Glomerular visceral epithelial cell (primary cell): ENCODE measurements around the gene DNM3.

ENCODE experiments used
- DNase-seq: peaks from one replicate; pipeline ENCODE4 v3.0.0-alpha.2; 2016; ENCODE audit errors: extremely low spot score

Gene DNM3

DNA sequence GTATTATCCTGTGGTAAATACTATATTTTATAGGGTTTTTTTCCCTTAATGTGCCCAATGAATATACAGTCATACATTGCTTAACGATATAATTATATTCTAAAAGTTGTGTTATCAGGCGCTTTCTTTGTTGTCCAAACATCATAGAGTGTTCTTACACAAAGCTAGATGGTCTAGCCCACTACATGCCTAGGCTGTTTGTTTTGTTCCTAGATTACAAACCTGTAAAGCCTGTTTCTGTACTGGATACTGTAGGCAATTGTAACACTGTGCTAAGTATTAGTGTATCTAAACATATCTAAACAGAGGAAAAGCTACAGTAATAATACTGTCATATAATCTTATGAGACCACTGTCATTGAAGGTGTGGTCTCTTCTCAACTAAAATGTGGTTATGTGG, 336.6 kb downstream of the DNM3 start:
- DNase-seq: no peak

DNA sequence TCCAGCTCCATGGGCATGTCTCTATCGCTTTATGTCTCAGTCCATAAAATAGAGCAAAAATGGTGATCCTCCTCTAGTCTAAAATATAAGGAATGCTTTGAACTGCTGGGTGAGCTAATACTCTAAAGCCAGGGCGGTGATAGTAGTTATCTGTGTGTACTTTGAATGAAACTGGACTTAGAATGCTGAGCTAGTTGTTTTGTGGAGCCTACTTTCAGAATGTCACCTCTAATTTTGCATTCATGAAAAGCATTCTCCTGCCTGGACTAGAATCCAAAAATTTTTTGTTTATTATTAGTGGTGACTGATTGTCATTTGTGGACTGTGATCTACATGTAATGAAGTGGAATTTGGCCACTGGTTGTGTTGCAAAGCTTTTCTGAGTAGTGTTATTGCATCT, 337.6 kb downstream of the DNM3 start:
- DNase-seq: no peak

DNA sequence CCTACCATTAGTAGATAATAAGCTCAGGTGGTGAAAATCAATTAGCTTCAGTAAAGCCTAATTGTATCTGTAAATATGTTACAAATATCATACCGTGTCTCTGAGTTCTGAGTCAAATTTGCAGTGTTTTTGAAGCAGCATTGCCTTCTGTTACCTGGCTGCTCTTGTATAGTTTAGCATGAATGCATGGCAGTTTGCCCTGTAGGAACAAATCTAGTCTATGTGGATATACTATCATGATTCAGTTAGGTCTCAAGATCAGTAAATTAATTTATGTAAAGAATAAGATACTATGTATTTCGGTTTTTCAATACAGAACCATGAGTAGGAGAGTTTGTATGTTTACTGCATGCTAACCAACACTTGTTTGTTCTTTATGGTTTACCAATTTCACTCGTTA, 338.6 kb downstream of the DNM3 start:
- no peak for DNase-seq

DNA sequence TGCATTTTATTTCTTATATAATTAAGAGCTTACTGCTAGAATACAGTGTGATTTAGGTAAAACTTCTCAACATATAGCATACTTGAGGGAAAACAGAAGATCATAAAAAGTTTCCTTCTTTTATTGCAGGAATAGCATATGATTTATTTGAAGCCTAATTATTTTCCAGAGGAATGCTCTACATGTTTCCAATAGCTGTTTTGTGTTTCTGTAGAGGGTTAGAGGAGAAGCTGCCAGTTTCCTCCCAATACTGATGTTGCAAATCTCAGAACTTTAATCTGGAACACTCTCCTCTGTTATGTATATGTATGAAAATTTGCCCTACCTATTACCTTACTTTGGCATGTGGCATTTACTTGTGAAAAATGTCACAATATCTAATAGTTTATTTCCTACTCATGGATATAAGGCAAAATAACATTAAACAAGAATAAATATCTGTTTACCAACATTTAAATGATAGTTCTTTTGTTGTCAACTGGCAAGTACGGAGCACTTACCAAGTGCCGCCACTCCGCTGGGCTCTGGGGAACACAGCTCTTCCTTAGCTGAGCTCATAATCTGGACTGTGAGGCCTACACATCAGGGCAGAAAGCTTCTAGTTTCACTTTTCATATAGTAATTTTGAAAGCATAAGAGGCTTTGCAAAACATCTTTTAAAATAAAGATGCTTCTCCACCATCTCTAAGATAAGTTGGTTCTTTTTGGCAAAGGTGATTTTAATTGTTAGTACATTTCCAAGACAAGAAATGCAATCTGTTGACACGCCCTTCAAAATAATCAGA, 339.4 kb downstream of the DNM3 start:
- DNase-seq: no peak

DNA sequence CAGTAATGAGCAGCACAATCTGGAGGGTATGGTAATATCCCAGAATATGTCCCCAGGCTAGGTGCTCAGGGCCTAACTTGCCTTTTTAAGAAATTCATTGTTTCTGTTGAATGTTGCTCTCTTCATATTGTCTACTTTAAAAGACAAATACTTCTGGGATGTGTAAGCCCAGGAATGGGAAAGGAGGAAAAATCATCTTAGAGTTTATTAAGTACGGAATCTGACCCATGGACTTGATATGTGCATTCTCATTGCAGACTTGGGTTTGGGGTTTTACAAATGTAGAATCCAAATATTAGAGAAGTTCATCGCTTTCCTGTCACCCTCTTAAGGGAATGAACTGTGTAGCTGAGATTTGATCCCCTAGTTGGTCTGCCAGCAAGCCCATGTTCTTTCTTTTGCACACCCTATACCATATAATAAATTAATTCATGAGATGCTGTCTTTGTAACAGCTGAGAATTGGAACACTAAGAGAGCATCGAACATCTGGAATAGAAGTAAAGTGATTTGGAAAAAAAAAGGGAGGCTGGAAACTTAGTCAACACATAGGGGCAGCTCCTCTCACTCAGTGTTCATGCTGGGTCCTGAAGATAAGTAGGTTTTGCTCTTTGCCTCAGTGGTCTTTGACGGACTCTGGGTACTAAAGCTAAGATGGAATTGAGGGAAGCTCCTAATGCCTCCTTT, 343.4 kb downstream of the DNM3 start:
- DNase-seq: no peak

DNA sequence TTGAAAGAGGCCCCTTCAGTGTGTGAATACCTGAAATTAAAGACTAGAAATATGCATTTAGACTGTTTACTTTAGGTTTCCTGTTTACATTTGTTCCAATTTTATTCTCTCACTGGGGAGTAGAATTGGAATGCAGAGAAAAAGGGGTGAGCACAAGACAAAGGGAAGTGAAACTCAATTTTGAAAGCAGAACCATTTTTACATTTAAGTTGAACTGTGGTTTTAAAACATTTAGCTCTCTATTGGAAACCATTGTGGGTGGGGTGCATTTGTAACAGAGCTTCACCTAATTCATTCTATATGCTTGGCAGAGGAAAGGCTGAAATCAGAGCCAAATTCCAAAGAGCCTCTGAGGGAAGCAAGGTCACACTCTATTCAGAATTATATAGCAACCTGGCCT, 343.9 kb downstream of the DNM3 start:
- DNase-seq: no peak

DNA sequence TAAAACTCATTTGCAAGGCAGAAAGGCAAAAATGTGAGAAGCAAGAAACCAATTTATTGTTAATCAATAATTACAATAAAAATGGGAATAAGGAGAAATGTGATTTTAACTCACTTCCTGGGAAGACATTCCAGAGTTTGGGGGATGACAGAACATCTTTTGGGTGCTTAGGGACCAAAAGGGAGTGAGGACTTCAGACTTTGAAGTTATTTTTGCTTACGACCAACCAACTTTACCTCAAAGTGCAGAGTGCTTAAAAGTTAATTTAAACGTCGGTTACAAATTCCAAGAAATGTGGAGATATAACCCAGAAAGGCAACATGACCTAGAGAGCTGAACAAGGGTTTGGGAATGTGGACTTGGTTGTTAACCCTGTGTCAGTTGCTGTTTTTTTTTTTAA, 344.7 kb downstream of the DNM3 start:
- no peak for DNase-seq

DNA sequence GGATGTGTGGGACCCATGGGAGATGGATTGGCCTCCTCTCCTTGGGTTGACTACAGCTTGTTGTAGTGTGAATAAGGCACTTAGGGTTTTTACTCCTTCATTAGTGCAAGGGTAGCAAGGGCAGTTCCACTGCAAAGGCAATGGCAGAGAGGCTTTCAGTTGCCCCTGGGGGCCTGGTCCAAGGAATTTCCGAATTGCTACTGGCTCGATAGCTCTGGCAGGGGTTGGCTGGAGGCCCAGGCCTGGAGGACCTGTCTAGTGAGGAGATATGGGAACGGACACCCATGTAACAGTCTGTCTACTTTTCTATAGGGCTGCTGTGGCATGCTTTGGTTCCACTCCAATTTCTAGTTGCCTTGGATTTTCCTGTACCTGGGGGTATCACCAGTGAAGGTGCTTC, 360.3 kb downstream of the DNM3 start:
- no peak for DNase-seq

DNA sequence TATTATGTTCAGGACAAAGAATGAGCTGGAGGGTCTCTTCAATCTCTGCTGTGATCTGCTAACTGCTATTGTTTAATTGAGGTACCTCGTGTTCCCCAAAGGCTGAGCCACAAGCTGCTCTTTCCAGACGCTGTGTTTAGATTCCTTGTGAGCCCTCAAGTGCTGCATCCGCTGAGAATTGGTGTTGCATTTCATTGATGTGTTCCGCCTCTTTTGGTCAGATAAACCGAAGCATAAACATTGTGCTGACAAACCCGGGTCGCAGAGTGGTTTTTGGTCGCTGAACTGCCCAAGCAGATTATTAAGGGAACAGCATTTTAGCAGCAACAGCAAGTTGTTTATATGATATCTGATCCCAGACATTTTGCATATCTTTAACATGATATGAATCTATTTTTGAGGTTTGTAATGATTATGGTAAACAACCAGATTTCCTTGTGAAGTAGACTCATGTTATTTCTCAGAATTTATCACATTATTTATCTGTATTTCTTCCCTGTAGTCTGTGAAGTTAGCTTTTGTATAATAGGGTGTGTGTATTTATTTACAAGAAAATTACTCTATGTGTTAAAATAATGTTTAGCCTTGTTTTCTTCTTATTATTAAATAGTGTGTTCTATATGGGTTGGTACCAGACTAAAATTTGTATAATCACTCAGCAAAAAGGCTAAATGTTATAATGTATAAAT, 362.0 kb downstream of the DNM3 start:
- DNase-seq: no peak

DNA sequence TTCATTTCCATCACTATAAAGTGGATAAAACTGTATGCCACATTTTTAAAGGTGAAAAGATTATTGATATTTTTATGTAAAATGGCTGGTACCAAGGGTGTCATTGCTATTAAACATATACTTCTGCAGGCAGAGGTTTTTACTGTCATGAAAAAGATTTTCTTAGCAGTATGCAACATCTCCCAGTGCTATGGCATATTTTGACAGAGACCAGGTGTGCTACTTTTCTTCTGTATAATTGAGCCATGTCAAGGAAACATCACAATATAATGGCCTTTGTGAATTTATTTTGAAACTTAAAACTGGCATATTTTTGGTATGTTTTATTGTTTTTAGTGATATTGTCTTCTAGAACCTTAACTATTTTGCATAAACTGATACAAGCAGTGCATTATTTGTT, 362.6 kb downstream of the DNM3 start:
- DNase-seq: no peak

DNA sequence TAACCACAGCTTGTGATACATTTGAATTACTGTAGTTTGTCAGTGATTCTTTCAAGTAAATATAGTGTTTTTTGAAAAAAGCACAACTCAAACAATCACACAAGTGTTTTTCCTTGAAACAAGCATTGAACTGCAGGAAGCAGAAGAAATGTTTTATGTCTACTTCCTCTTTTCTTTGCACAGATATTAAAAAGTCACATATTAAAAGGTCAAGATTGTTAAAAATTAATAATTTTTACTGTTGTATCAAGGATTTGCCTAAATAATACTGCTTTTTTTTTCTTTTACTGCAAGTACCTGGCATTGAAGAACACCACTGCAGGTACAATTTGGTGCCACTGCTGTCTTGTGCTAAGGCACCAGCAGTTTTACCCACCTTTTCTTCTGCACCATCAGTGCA, 365.0 kb downstream of the DNM3 start:
- DNase-seq: no peak

DNA sequence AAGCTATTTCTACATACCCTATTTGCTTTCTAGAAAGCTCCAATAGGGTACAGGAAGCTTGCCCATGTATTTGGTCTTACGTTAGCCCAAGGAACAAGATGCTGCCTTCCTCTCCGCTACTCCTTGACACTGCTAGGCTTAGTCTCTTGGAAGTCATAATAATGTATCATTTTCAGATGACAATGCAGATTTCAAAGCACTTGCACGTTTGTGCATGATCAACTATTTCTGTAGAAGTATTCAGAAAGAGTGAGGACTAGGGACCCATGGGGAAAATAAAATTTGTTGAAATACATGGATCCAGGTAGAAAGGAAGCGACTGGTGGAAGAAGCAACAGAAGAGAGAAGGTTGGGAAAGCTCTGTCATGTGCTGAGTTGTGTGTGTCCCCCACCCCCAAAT, 367.3 kb downstream of the DNM3 start:
- no peak for DNase-seq

DNA sequence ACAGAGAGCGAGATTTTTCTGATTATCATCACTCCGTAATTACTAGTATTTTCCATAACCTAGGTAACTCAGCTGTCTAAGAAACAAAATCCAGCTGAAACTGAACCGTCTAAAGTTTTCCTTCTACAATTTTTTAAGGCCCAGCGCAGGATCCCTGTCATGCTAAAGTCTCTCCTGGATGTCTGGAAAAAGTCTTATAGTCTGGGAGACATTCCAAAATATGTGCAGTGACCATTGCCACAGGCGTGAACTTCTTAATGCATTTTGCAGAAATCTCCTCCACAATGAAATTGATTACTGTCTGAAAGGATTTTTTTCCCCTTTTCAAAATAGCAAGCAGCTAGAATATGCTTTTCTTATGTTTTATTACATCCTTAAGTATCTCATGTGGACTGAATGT, 369.9 kb downstream of the DNM3 start:
- DNase-seq: no peak

DNA sequence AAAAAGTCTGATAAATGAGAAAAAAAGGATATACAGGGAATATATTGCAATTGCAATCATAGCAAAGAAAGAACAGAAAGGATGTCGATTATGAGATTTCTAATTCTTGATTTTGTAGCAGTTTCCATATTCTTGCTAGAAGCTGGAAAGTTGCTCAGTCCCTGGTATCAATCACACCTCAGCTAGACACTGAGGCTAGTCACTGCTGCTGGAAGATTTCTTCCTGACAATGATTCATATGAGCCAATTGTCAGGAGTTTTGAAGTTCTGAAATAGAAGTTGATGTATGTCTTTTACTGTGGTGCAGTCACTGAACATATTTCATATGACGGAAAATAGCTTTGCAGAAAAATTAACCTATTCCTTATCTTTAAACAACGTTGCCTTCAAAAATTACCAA, 370.8 kb downstream of the DNM3 start:
- DNase-seq: no peak

DNA sequence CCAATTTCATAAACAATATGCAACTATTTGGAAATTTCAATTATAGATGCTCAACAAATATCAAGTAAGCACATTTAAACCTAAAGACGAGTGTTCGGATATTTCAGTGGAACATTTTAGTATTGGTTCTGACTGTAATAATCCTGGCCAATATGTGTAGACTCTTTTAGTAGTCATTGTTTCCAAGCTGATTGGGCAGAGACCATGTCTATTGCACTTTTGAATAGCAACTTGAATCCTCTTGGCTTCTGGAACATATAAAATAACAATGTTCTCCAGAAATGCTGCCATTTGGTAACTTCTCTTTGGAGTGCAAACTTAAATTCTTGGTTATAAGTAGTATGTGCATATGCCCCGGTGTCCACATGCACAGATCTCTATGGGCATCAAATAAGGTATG, 373.7 kb downstream of the DNM3 start:
- no peak for DNase-seq

DNA sequence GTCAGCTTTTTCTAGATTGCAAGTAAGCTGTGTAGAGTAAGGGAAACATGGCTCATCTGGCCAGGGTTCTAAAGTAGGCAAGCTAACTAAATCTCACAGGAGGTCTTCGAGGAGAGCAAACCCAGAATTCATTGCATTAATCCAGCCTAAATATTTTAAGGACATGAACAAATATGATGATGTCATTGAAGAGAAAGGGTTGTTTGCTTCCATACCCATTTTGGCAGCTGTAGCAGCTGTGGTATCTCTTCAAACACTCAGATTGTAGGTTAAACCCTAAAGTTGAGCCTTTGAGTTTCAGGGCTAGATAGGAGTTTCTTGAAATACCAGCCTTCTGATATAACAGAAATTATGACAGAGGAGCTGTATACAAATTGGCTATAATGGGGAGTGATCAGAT, 378.7 kb downstream of the DNM3 start:
- no peak for DNase-seq

DNA sequence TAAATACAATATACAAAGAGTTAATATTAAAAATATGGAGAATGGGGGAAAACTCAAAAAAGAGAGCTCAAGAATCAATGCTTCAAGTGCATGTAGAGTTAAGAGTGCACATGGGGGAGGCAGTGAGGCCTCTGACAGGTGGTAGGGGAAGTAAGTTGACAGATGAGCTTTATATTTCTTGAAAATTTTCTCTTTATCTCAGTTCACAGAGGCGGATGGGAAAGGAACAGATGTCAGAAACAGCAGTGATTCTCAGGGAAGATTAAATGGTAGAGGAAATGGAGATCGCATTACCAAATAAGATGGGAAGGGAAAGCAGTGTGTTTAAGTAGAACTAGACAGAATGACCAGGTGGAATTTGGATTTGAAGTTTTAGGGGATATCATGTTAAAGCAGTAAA, 379.1 kb downstream of the DNM3 start:
- no peak for DNase-seq

DNA sequence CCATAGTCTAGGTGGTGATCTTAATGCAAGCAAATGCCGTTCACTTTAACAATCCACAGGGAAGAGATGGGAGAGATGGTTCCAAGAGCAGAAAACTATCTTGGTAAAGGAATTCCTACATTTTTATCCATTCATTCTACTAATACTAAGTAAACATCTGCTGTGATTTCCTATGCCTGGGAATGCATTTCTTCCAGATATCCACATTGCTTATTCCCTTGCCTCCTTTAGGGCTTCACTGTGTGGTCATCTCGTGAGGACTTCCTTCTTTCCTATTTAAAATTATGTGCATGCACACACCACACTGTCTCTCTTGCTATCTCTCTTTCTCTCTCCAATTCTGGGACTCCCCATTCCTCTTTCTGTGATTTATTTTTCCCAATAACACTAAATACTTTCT, 380.1 kb downstream of the DNM3 start:
- DNase-seq: no peak

DNA sequence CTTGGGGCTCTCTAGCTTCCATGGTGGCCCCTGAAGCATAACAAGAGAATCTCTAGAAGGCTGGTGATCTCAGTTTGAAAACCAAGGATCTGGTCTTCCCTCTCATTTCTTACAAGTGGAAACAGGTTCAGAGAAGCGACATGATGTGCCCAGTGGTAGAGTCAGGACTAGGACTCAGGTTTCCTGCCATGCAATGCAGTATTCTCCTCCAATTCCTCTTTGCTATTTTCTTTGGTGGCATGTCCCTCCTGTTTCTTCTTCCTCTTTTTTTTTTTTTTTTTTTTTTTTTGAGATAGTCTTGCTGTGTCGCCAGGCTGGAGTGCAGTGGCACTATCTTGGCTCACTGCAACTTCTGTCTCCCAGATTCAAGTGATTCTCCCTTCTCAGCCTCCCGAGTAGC, 383.6 kb downstream of the DNM3 start:
- DNase-seq: no peak

DNA sequence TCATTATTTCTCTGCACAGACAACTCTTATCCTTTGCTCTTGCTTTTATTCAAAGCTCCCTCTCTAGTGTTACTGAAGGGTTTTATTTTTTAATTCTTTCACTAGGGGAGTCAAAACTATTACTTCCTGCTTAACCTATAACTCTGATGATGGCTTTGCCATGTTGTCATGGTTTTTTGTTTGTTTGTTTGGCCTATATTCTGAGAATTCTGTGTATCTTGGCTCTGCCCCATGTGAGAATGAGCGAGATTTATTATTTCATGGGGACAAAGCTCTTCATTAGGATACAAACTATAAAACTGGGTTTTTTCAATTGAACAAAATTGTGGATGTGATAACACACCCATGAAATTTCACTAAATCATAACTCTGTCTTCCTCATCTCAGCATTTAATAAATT, 388.6 kb downstream of the DNM3 start:
- no peak for DNase-seq

DNA sequence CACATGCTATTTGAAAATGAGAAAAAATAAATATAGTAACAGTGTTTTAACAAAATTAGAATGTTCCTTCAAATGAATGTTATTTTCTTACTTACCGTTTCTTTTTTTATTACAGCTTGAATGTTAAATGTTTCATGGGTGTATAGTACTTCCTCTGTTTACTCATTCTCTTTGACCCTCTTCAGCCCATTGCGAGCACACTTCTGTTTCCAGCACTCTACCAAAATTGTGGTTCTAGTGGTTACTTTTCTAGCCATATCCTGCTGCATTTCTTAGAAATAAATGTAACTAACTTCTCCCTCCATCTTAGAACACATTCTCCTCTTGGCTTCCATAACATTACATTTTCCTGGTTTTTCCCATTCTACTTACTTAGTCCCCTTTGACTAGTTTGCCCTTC, 389.2 kb downstream of the DNM3 start:
- no peak for DNase-seq

DNA sequence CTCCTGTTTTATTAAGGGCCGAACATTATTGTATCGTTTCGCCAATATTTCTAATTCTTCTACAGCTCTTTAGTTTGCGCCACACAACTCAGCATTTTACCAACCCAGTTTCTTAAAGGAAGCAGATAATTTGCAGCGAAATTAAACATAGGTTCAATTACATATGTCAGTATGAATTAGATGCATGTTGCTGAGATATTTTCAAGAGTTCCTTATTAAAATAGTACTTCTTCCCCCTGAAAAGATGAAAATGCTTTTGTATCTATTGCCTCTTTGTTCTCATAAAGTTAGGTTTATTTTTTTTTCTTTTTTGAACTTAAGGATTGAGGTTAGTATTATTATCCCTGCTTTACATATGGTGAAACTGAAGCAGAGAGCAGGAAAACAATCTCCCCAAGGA, 395.7 kb downstream of the DNM3 start:
- DNase-seq: no peak

DNA sequence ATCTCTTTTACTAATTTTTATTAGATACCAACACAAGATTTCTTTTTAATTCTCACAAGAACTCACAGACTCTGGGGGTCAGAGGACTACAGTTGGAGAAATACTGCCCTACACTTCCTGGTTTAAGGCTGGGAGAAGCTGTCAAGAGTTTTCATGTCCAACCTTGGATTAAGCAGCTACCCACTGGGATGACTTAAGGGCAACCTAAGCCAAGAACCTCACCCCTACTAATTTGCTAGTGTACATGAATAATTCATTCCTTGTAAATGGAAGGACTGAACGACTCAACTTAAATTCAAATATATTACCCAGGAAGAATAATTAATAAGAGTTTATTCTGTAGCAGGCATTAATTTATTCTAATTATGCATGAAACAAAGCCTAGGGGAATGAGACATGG, 396.9 kb downstream of the DNM3 start:
- DNase-seq: no peak
